ENCODE measurements around the gene CISTR. TPM values are rescaled to one million over a fixed set of nuclear protein-coding genes. Genes with fewer than 3 reads are reported as not detected.

The CISTR gene
- total RNA-seq, 1 experiment from 2014 or later = not detected

- Mint-ChIP-seq H3K27me3 (ENCODE audit: insufficient read depth, unreplicated experiment) (peaks cover 14% of the 10 kb centered on the region), H3K9me3 (ENCODE audit: unreplicated experiment) (no peaks in the 10 kb centered on the region), H3K4me3 (ENCODE audit: unreplicated experiment) (no peak overlapping the region), H3K36me3 (ENCODE audit: insufficient read depth, unreplicated experiment) (no peaks in the 10 kb centered on the region), H3K27ac (ENCODE audit: low read depth, unreplicated experiment) (no peak overlapping the region), H3K4me1 (ENCODE audit: insufficient read depth, unreplicated experiment) (peaks cover 10% of the 10 kb centered on the region)
- POLR2A ChIA-PET = interaction anchor here (4.1 kb wide), 1 partner anchor 11 kb away, joined by 24 read pairs; the partner anchor contains the start of gene CALCOCO1
- BruUV-seq (replicated peaks) = no TSS peak
- intact Hi-C loops (cut with micrococcal nuclease) = no loop called here
- no peak for DNase-seq (ENCODE audit: unreplicated experiment)
- CTCF ChIA-PET = interaction anchor here (0.7 to 18.8 kb wide), 3 partner anchors 6 to 35 kb away, joined by 4 to 411 read pairs (median 26); no protein-coding TSS in a partner anchor
- no peak for TF ChIP-seq CTCF (IDR thresholded peaks at IDR 0.05; ENCODE audit: unreplicated experiment)
Observed at GRCh38 chr12:53737093-53737808, 14.5 kb downstream of the CISTR start.

- H3K9me3 Mint-ChIP-seq (ENCODE audit: unreplicated experiment) = no peaks in the 10 kb centered on the region
- no peak overlapping the region for H3K27ac Mint-ChIP-seq (ENCODE audit: low read depth, unreplicated experiment)
- BruUV-seq (replicated peaks) = no TSS peak
- peaks cover 10% of the 10 kb centered on the region for H3K4me1 Mint-ChIP-seq (ENCODE audit: insufficient read depth, unreplicated experiment)
- H3K4me3 Mint-ChIP-seq (ENCODE audit: unreplicated experiment) = no peak overlapping the region
- no peak for DNase-seq (ENCODE audit: unreplicated experiment)
- no peak for TF ChIP-seq CTCF (IDR thresholded peaks at IDR 0.05; ENCODE audit: unreplicated experiment)
- ChIA-PET CTCF (interaction anchor here (4.1 to 18.8 kb wide), 2 partner anchors 7 to 34 kb away, joined by 26 to 411 read pairs; no protein-coding TSS in a partner anchor), POLR2A (interaction anchor here (4.1 kb wide), 1 partner anchor 10 kb away, joined by 24 read pairs; the partner anchor contains the start of gene CALCOCO1)
- intact Hi-C loops (cut with micrococcal nuclease) = no loop called here
- H3K36me3 Mint-ChIP-seq (ENCODE audit: insufficient read depth, unreplicated experiment) = no peaks in the 10 kb centered on the region
- peaks cover 14% of the 10 kb centered on the region for H3K27me3 Mint-ChIP-seq (ENCODE audit: insufficient read depth, unreplicated experiment)
Observed at GRCh38 chr12:53736592-53736991, 15.2 kb downstream of the CISTR start.

GRCh38 chr12:53735556-53735955 lies 16.2 kb downstream of the CISTR start:
- Mint-ChIP-seq H3K27ac (ENCODE audit: low read depth, unreplicated experiment) (peak overlapping the region; percentile 39), H3K36me3 (ENCODE audit: insufficient read depth, unreplicated experiment) (no peaks in the 10 kb centered on the region), H3K4me3 (ENCODE audit: unreplicated experiment) (no peak overlapping the region), H3K27me3 (ENCODE audit: insufficient read depth, unreplicated experiment) (peaks cover 14% of the 10 kb centered on the region), H3K4me1 (ENCODE audit: insufficient read depth, unreplicated experiment) (peaks cover 10% of the 10 kb centered on the region), H3K9me3 (ENCODE audit: unreplicated experiment) (no peaks in the 10 kb centered on the region)
- ChIA-PET CTCF (interaction anchor here (0.5 to 18.8 kb wide), 5 partner anchors 8 to 218 kb away, joined by 3 to 411 read pairs (median 26); no protein-coding TSS in a partner anchor), POLR2A (interaction anchor here (1.1 to 4.1 kb wide), 2 partner anchors 9 to 16 kb away, joined by 3 to 24 read pairs; partner anchors contain the start of gene CALCOCO1)
- no peak for DNase-seq (ENCODE audit: unreplicated experiment)
- intact Hi-C loops (cut with micrococcal nuclease) = no loop called here
- no TSS peak for BruUV-seq (replicated peaks)
- no peak for TF ChIP-seq CTCF (IDR thresholded peaks at IDR 0.05; ENCODE audit: unreplicated experiment)

GRCh38 chr12:53734425-53734824 lies 17.4 kb downstream of the CISTR start:
- Mint-ChIP-seq H3K36me3 (ENCODE audit: insufficient read depth, unreplicated experiment) (no peaks in the 10 kb centered on the region), H3K4me3 (ENCODE audit: unreplicated experiment) (no peak overlapping the region), H3K9me3 (ENCODE audit: unreplicated experiment) (no peaks in the 10 kb centered on the region), H3K27me3 (ENCODE audit: insufficient read depth, unreplicated experiment) (peaks cover 12% of the 10 kb centered on the region), H3K4me1 (ENCODE audit: insufficient read depth, unreplicated experiment) (peaks cover 10% of the 10 kb centered on the region), H3K27ac (ENCODE audit: low read depth, unreplicated experiment) (no peak overlapping the region)
- DNase-seq (ENCODE audit: unreplicated experiment) = no peak
- BruUV-seq (replicated peaks) = no TSS peak
- TF ChIP-seq CTCF (IDR thresholded peaks at IDR 0.05; ENCODE audit: unreplicated experiment) = no peak
- POLR2A ChIA-PET = interaction anchor here (0.7 to 1.6 kb wide), 4 partner anchors 10 to 15 kb away, joined by 3 to 6 read pairs (median 4); no protein-coding TSS in a partner anchor
- intact Hi-C loops (cut with micrococcal nuclease) = no loop called here
- CTCF ChIA-PET = interaction anchor here (0.6 to 18.8 kb wide), 4 partner anchors 9 to 467 kb away, joined by 3 to 411 read pairs (median 38); no protein-coding TSS in a partner anchor

Measured in MCF 10A (cell line).